Tibial nerve (tissue), 4 donors: Measurements from ENCODE around the gene SFXN3. TPM values are rescaled to one million over a fixed set of nuclear protein-coding genes. Genes with fewer than 3 reads are reported as not detected.

Experiments
- DNase-seq, 2 donors: peaks; one replicate each; pipeline ENCODE4 v3.0.0-alpha.2; 2019; ENCODE audit warnings: low spot score in 2 of 2
- H3K27ac ChIP-seq, 4 donors: fragments of 200-600 bp; sonication (generic) in 3 of 4; one replicate each; pipeline ENCODE4 v1.5.1; 2017 to 2019; ENCODE audit warnings: mild to moderate bottlenecking in 1 of 4
- H3K27me3 ChIP-seq, 2 donors: fragments of 200-600 bp; sonication (generic) in 1 of 2; one replicate each; pipeline versions ENCODE4 v1.5.1 to v1.6.0; 2017 to 2019
- H3K36me3 ChIP-seq, 3 donors: fragments of 200-600 bp; sonication (generic); one replicate each; pipeline ENCODE4 v1.5.1; 2018 to 2019
- H3K4me1 ChIP-seq, 4 donors: fragments of 200-600 bp; sonication (generic) in 3 of 4; one replicate each; pipeline ENCODE4 v1.5.1; 2017 to 2019
- H3K4me3 ChIP-seq, 4 donors: fragments of 200-600 bp; sonication (generic) in 3 of 4; one replicate each; pipeline ENCODE4 v1.5.1; 2017 to 2019; ENCODE audit warnings: mild to moderate bottlenecking in 1 of 4, moderate library complexity in 1 of 4
- H3K9me3 ChIP-seq, 4 donors: fragments of 200-600 bp; sonication (generic) in 3 of 4; one replicate each; pipeline ENCODE4 v1.5.1; 2017 to 2019
- EP300 ChIP-seq, 2 donors: sonication (generic); formaldehyde crosslinking; IDR thresholded peaks; one replicate each; pipeline ENCODE4 v1.6.1; 2017; ENCODE audit warnings: antibody characterized with exemption in 2 of 2, mild to moderate bottlenecking in 1 of 2
- POLR2A ChIP-seq, 2 donors: fragments of 450-650 bp; IDR thresholded peaks; one replicate each; pipeline ENCODE4 v1.6.1; 2017; ENCODE audit warnings: antibody characterized with exemption in 2 of 2, mild to moderate bottlenecking in 2 of 2, moderate library complexity in 2 of 2
- WGBS, 2 donors: methylation state at CpG; one replicate each; pipeline ENCODE4 v1.1.5; 2018; 5-methylcytosine and 5-hydroxymethylcytosine counted together
- total RNA-seq, 4 donors: library from RNA; depleted of rRNA; stranded (reverse); fragments of >200 nt; gene quantifications; one replicate each; pipeline ENCODE4 v1.1.0, GENCODE V29; 2016
- TF ChIP-seq, protein P1 (sequence below), 5 experiments: fragments of 200-600 bp in 3 of 5; fragments of 450-650 bp in 2 of 5; sonication (generic) in 3 of 5; IDR thresholded peaks; one replicate each; pipeline ENCODE4 v1.5.1; 2016 to 2019; ENCODE audit warnings: antibody characterized with exemption in 5 of 5, mild to moderate bottlenecking in 3 of 5, moderate library complexity in 2 of 5

Gene SFXN3
- total RNA-seq, 4 donors from 2014 or later, result 77.4 to 181 (median 106) TPM

DNA sequence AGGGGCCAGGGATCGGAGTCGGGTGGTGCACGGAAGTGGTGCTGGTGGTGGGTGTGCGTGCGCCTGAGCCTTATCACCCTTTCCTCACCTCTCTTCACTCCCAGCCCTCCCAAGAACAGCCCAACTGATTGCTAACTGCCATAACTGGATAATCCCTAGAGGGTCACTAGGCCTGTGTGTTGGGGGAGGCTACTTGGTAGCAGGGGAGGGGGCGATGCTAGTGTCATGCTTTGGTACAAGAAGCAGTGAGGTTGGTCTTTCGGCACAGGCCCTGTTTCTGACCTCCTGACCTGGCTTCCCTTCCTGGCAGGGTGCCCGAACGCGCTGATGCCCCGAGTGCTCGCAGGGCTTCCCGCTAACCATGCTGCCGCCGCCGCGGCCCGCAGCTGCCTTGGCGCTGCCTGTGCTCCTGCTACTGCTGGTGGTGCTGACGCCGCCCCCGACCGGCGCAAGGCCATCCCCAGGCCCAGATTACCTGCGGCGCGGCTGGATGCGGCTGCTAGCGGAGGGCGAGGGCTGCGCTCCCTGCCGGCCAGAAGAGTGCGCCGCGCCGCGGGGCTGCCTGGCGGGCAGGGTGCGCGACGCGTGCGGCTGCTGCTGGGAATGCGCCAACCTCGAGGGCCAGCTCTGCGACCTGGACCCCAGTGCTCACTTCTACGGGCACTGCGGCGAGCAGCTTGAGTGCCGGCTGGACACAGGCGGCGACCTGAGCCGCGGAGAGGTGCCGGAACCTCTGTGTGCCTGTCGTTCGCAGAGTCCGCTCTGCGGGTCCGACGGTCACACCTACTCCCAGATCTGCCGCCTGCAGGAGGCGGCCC is 31.4 kb downstream of the SFXN3 start:
- peak in 1 of 2 donors; percentile 28 for DNase-seq
- peaks cover 0 to 6% of the 10 kb centered on the region in 2 donors for H3K27me3 ChIP-seq
- H3K9me3 ChIP-seq, result no peaks in the 10 kb centered on the region
- WGBS, 2 donors, result 10 to 23% methylated on average over 18 to 26 of the region's 63 CpGs
- H3K4me3 ChIP-seq, result peak overlapping the region; percentile 15 to 87 (median 79)
- H3K27ac ChIP-seq, result peak overlapping the region; percentile 93 to 99 (median 97)
- peaks cover 0 to 69% (median 42%) of the 10 kb centered on the region in 4 donors for H3K4me1 ChIP-seq
- TF ChIP-seq POLR2A (IDR thresholded peaks at IDR 0.05) (no peak), EP300 (IDR thresholded peaks at IDR 0.05) (no peak)
- TF ChIP-seq, protein P1, sequence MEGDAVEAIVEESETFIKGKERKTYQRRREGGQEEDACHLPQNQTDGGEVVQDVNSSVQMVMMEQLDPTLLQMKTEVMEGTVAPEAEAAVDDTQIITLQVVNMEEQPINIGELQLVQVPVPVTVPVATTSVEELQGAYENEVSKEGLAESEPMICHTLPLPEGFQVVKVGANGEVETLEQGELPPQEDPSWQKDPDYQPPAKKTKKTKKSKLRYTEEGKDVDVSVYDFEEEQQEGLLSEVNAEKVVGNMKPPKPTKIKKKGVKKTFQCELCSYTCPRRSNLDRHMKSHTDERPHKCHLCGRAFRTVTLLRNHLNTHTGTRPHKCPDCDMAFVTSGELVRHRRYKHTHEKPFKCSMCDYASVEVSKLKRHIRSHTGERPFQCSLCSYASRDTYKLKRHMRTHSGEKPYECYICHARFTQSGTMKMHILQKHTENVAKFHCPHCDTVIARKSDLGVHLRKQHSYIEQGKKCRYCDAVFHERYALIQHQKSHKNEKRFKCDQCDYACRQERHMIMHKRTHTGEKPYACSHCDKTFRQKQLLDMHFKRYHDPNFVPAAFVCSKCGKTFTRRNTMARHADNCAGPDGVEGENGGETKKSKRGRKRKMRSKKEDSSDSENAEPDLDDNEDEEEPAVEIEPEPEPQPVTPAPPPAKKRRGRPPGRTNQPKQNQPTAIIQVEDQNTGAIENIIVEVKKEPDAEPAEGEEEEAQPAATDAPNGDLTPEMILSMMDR (IDR thresholded peaks at IDR 0.05), result peak; percentile 53 to 74 (median 66)
- H3K36me3 ChIP-seq, result no peaks in the 10 kb centered on the region

DNA sequence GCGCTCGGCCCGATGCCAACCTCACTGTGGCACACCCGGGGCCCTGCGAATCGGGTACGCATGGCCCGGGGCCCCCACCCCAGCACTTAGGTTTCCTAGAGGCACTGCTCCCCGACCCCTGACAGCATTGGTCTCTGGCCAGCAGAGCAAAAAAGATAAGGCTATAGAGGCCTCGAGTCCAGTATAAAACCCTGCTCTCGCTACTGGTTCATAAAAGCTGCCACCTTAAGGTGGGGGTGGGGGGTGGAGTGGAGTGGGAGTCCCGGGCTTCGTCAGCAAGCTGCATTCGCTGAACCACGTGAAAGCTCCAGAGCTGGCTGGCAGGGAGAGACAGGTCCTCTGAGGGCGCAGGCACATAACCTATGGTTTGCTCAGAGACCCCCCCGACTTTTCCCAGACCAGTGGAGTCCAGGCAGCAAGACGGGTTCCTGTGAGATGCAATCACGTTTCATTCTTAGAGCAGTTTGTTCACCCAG is 32.1 kb downstream of the SFXN3 start:
- WGBS, 2 donors, result 43 to 50% methylated on average over 5 to 7 of the region's 19 CpGs
- no peak for DNase-seq
- H3K27ac ChIP-seq, result peak overlapping the region in 3 of 4 donors; percentile 14 to 99 (median 93)
- H3K36me3 ChIP-seq, result no peaks in the 10 kb centered on the region
- peaks cover 0 to 73% (median 45%) of the 10 kb centered on the region in 4 donors for H3K4me1 ChIP-seq
- no peaks in the 10 kb centered on the region for H3K9me3 ChIP-seq
- peaks cover 0 to 6% of the 10 kb centered on the region in 2 donors for H3K27me3 ChIP-seq
- TF ChIP-seq, protein P1 (IDR thresholded peaks at IDR 0.05), result no peak
- no peak for TF ChIP-seq EP300 (IDR thresholded peaks at IDR 0.05)
- TF ChIP-seq POLR2A (IDR thresholded peaks at IDR 0.05), result no peak
- peak overlapping the region in 3 of 4 donors; percentile 74 to 87 (median 84) for H3K4me3 ChIP-seq

DNA sequence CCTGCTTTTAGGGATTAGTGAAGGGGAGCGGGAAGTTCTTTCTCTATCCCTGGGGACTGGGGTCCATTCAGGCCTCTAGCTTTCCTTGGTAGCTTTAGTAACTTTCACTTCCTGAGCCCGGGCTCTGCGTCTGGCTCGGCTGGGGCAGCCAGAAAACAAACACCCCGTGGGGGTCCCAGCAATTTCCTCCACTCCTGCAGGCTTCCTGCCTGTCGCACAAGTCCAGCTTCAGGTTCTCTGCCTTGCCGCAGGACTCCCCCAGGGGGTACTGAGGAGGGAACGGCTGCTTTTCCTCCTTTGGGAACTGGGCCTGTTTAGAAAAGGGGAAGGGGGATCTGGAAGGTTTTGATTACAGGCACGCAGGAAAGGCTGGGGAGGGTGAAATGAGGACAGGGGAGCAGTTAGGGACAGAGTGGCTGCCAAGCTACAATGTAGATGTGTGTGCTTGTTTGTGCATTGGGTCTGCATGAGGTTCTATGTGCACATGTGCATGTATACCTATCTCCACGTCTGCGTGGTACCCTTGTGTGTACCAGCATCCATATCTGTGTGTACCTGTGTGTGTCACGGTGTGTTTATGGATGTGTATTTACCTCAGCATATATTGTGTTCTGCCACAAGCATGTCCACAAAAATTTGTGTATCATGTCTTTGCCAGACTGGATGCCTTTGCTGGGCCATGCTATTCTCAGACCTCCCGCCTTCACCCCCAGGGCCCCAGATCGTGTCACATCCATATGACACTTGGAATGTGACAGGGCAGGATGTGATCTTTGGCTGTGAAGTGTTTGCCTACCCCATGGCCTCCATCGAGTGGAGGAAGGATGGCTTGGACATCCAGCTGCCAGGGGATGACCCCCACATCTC is 32.7 kb downstream of the SFXN3 start:
- Histone ChIP-seq H3K36me3 (no peaks in the 10 kb centered on the region), H3K27ac (peak overlapping the region in 1 of 4 donors; percentile 99), H3K4me3 (no peak overlapping the region), H3K4me1 (peaks cover 0 to 73% (median 45%) of the 10 kb centered on the region in 4 donors), H3K9me3 (no peaks in the 10 kb centered on the region), H3K27me3 (peaks cover 0 to 6% of the 10 kb centered on the region in 2 donors)
- no peak for DNase-seq
- WGBS, 2 donors, result 58 to 75% methylated on average over 15 of the region's 15 CpGs
- TF ChIP-seq, protein P1 (IDR thresholded peaks at IDR 0.05), result no peak
- TF ChIP-seq EP300 (IDR thresholded peaks at IDR 0.05) (no peak), POLR2A (IDR thresholded peaks at IDR 0.05) (no peak)

DNA sequence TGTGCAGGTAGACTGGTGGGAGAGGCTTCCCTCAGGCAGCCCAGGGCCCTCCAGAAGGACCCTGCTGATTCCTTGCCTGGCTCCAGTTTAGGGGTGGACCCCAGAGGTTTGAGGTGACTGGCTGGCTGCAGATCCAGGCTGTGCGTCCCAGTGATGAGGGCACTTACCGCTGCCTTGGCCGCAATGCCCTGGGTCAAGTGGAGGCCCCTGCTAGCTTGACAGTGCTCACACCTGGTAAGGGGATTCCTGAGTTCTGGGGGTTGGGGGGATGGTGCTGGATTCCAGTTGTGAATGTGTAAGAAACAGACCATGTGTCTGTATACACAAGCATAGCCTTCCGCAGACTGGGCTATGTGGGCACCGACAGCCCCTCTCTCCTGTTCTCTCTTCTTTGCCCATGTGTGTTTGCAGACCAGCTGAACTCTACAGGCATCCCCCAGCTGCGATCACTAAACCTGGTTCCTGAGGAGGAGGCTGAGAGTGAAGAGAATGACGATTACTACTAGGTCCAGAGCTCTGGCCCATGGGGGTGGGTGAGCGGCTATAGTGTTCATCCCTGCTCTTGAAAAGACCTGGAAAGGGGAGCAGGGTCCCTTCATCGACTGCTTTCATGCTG is 33.5 kb downstream of the SFXN3 start:
- H3K27me3 ChIP-seq, result peaks cover 0 to 6% of the 10 kb centered on the region in 2 donors
- peaks cover 0 to 72% (median 45%) of the 10 kb centered on the region in 4 donors for H3K4me1 ChIP-seq
- 82 to 92% methylated on average over 6 to 8 of the region's 9 CpGs for WGBS, 2 donors

More for the DNA sequence above, 33.5 kb downstream of the SFXN3 start:
- no peaks in the 10 kb centered on the region for H3K9me3 ChIP-seq
- DNase-seq, result no peak
- no peaks in the 10 kb centered on the region for H3K36me3 ChIP-seq
- peak overlapping the region in 1 of 4 donors; percentile 79 for H3K27ac ChIP-seq
- TF ChIP-seq EP300 (IDR thresholded peaks at IDR 0.05) (no peak), POLR2A (IDR thresholded peaks at IDR 0.05) (no peak)
- TF ChIP-seq, protein P1 (IDR thresholded peaks at IDR 0.05), result no peak
- H3K4me3 ChIP-seq, result no peak overlapping the region
